ENCODE results near the gene CNOT11.
"Not testable (repeated sequence)": the region's sequence is repeated elsewhere in the genome, so short reads cannot be mapped to it uniquely, and the experiment has no call there.

Gene CNOT11

GRCh38 chr2:101245468-101245867 lies 7.2 kb upstream of the CNOT11 start:
- not testable (repeated sequence) for DNase-seq (ENCODE audit: low read depth, low spot score)

- not testable (repeated sequence) for DNase-seq (ENCODE audit: low read depth, low spot score)
These were observed 3.9 kb upstream of the CNOT11 start for GRCh38 chr2:101248756-101249155.

GRCh38 chr2:101249826-101250225 lies 2.9 kb upstream of the CNOT11 start:
- DNase-seq (ENCODE audit: low read depth, low spot score) = peak; percentile 58

GRCh38 chr2:101251246-101251781 lies 1.4 kb upstream of the CNOT11 start:
- DNase-seq (ENCODE audit: low read depth, low spot score) = peak; percentile 75

GRCh38 chr2:101251844-101252407 lies 760 bp upstream of the CNOT11 start:
- DNase-seq (ENCODE audit: low read depth, low spot score) = peak; percentile 66

- DNase-seq (ENCODE audit: low read depth, low spot score) = no peak
These were observed 472 bp downstream of the CNOT11 start for GRCh38 chr2:101253013-101253702.

- DNase-seq (ENCODE audit: low read depth, low spot score) = no peak
These were observed 1.2 kb downstream of the CNOT11 start for GRCh38 chr2:101253703-101254450.

GRCh38 chr2:101255501-101255900 lies 2.8 kb downstream of the CNOT11 start:
- DNase-seq (ENCODE audit: low read depth, low spot score) = no peak

- peak; percentile 20 for DNase-seq (ENCODE audit: low read depth, low spot score)
These were observed 3.6 kb downstream of the CNOT11 start for GRCh38 chr2:101256316-101256715.

- no peak for DNase-seq (ENCODE audit: low read depth, low spot score)
These were observed 6.1 kb downstream of the CNOT11 start for GRCh38 chr2:101258804-101259203.

- DNase-seq (ENCODE audit: low read depth, low spot score) = no peak
These were observed 9.5 kb downstream of the CNOT11 start for GRCh38 chr2:101262142-101262541.

- DNase-seq (ENCODE audit: low read depth, low spot score) = no peak
These were observed 10.7 kb downstream of the CNOT11 start for GRCh38 chr2:101263377-101263800.

GRCh38 chr2:101264360-101264939 lies 11.8 kb downstream of the CNOT11 start:
- no peak for DNase-seq (ENCODE audit: low read depth, low spot score)

GRCh38 chr2:101265893-101266499 lies 13.3 kb downstream of the CNOT11 start:
- peak; percentile 27 for DNase-seq (ENCODE audit: low read depth, low spot score)

- no peak for DNase-seq (ENCODE audit: low read depth, low spot score)
These were observed 15.3 kb downstream of the CNOT11 start for GRCh38 chr2:101267671-101268656.

- no peak for DNase-seq (ENCODE audit: low read depth, low spot score)
These were observed 18.1 kb downstream of the CNOT11 start for GRCh38 chr2:101270700-101271259.

GRCh38 chr2:101272045-101272784 lies 19.5 kb downstream of the CNOT11 start:
- DNase-seq (ENCODE audit: low read depth, low spot score) = no peak

GRCh38 chr2:101273056-101273455 lies 20.4 kb downstream of the CNOT11 start:
- no peak for DNase-seq (ENCODE audit: low read depth, low spot score)

GRCh38 chr2:101274142-101274541 lies 21.5 kb downstream of the CNOT11 start:
- no peak for DNase-seq (ENCODE audit: low read depth, low spot score)

All from ELF-1 (cell line).